SK-N-SH (cell line): Measurements from ENCODE around the gene GPC5. TPM values are rescaled to one million over a fixed set of nuclear protein-coding genes. Genes with fewer than 3 reads are reported as not detected.

Source experiments
- CTCF ChIA-PET: fragments of 300-600, 350-600 bp; formaldehyde crosslinking; extraction: SDS; loops from one replicate; lab custom pipeline; 2021; lab: Yijun Ruan, JAX
- POLR2A ChIA-PET: fragments of 350-600 bp; sonication (Branson Sonifier 250); formaldehyde crosslinking; extraction: SDS; loops from one replicate; lab custom pipeline; 2020; ENCODE audit warnings: antibody characterized with exemption, inconsistent platforms; lab: Yijun Ruan, JAX
- DNase-seq: peaks from one replicate; pipeline ENCODE4 v3.0.0; 2012
- H2AFZ ChIP-seq: fragments of 200-600 bp; sonication (generic); 2 replicates; pipeline ENCODE4 v1.8.1; 2016; ENCODE audit warnings: antibody characterized with exemption, mild to moderate bottlenecking, low read depth
- H3F3A ChIP-seq: fragments of 200-600 bp; sonication (generic); replicated peaks from 2 replicates; pipeline ENCODE3; 2016; ENCODE audit warnings: antibody characterized with exemption, mild to moderate bottlenecking; ENCODE audit not compliant: insufficient read depth
- H3K27ac ChIP-seq, 2 experiments: fragments of 200-500 bp in 1 of 2; fragments of 200-600 bp in 1 of 2; sonication (Bioruptor generic) in 1 of 2; sonication (generic), shearing (Covaris generic) in 1 of 2; 2 replicates each; pipeline versions ENCODE4 v1.5.1 to v1.6.1; 2014 to 2016; ENCODE audit warnings: low read depth in 2 of 2, inconsistent platforms in 1 of 2, low read length in 1 of 2, mild to moderate bottlenecking in 1 of 2, mixed read lengths in 1 of 2
- H3K27me3 ChIP-seq: fragments of 200-600 bp; sonication (generic), shearing (Covaris generic); 2 replicates; pipeline ENCODE4 v1.6.1; 2016; ENCODE audit warnings: mixed run types; ENCODE audit not compliant: insufficient read depth
- H3K36me3 ChIP-seq, 2 experiments: fragments of 200-500 bp in 1 of 2; fragments of 200-600 bp in 1 of 2; sonication (Bioruptor generic) in 1 of 2; sonication (generic) in 1 of 2; replicated peaks in 1 of 2; 2 replicates each; pipeline versions ENCODE3 to v1.5.1; 2014 to 2016; ENCODE audit warnings: low read length in 1 of 2, mild to moderate bottlenecking in 1 of 2; ENCODE audit not compliant: insufficient read depth in 2 of 2, control insufficient read depth in 1 of 2
- H3K4me1 ChIP-seq, 2 experiments: fragments of 200-500 bp in 1 of 2; fragments of 200-600 bp in 1 of 2; sonication (Bioruptor generic) in 1 of 2; sonication (generic), shearing (Covaris generic) in 1 of 2; 2 replicates each; pipeline versions ENCODE4 v1.5.1 to v1.6.1; 2014 to 2016; ENCODE audit warnings: low read depth in 1 of 2, low read length in 1 of 2, mixed run types in 1 of 2; ENCODE audit not compliant: insufficient read depth in 2 of 2, control insufficient read depth in 1 of 2
- H3K4me2 ChIP-seq: fragments of 200-600 bp; sonication (generic), shearing (Covaris generic); 2 replicates; pipeline ENCODE4 v1.6.1; 2017; ENCODE audit warnings: mixed run types
- H3K4me3 ChIP-seq, 2 experiments: fragments of 200-500 bp in 1 of 2; fragments of 200-600 bp in 1 of 2; sonication (Bioruptor generic) in 1 of 2; sonication (generic), shearing (Covaris generic) in 1 of 2; 2 replicates each; pipeline versions ENCODE4 v1.5.1 to v1.8.1; 2014 to 2016; ENCODE audit warnings: low read depth in 2 of 2, inconsistent platforms in 1 of 2, low read length in 1 of 2, mild to moderate bottlenecking in 1 of 2, mixed read lengths in 1 of 2, moderate library complexity in 1 of 2
- H3K79me2 ChIP-seq: fragments of 200-600 bp; sonication (generic); 2 replicates; pipeline ENCODE4 v1.8.1; 2017; ENCODE audit warnings: mild to moderate bottlenecking; ENCODE audit not compliant: insufficient read depth
- H3K9ac ChIP-seq: fragments of 200-600 bp; sonication (generic); 2 replicates; pipeline ENCODE4 v1.6.1; 2017; ENCODE audit warnings: mixed run types
- H3K9me2 ChIP-seq: fragments of 200-600 bp; sonication (generic); 2 replicates; pipeline ENCODE4 v1.6.1; 2017; ENCODE audit warnings: mixed run types
- H3K9me3 ChIP-seq: fragments of 200-600 bp; sonication (generic); 2 replicates; pipeline ENCODE4 v1.6.1; 2017; ENCODE audit warnings: mixed run types, mild to moderate bottlenecking, moderate library complexity
- H4K20me1 ChIP-seq: fragments of 200-600 bp; sonication (generic); 2 replicates; pipeline ENCODE4 v1.6.1; 2017; ENCODE audit warnings: mild to moderate bottlenecking, mixed run types; ENCODE audit not compliant: insufficient read depth
- CHD2 ChIP-seq: fragments of 150-350 bp; IDR thresholded peaks from 2 replicates; pipeline ENCODE4 v1.6.1; 2018; ENCODE audit warnings: low read length; ENCODE audit not compliant: partially characterized antibody
- CTCF ChIP-seq: fragments of 200-600 bp; sonication (generic); IDR thresholded peaks from 2 replicates; pipeline ENCODE4 v1.6.1; 2017; ENCODE audit warnings: antibody characterized with exemption, mild to moderate bottlenecking, moderate library complexity
- ELF1 ChIP-seq: IDR thresholded peaks from 2 replicates; pipeline ENCODE4 v1.4.0; 2012
- EP300 ChIP-seq, 2 experiments: IDR thresholded peaks; 2 replicates each; pipeline versions ENCODE4 v1.4.0 to v1.6.1; 2012; ENCODE audit warnings: borderline replicate concordance in 1 of 2, low read depth in 1 of 2, low read length in 1 of 2
- FOXJ3 ChIP-seq: sonication (generic); formaldehyde crosslinking; IDR thresholded peaks from 2 replicates; pipeline ENCODE4 v1.5.1; 2020; ENCODE audit warnings: mild to moderate bottlenecking, missing genetic modification reagents
- NFIC ChIP-seq: IDR thresholded peaks from 2 replicates; pipeline ENCODE4 v1.4.0; 2012; ENCODE audit warnings: borderline replicate concordance
- NRF1 ChIP-seq: IDR thresholded peaks from 2 replicates; pipeline ENCODE4 v1.6.1; 2012; ENCODE audit warnings: low read depth, mild to moderate bottlenecking, low read length
- RAD21 ChIP-seq: IDR thresholded peaks from 2 replicates; pipeline ENCODE4 v1.6.1; 2012; ENCODE audit warnings: mild to moderate bottlenecking, low read length
- RCOR1 ChIP-seq: fragments of 150-350 bp; IDR thresholded peaks from 2 replicates; pipeline ENCODE4 v1.6.1; 2017; ENCODE audit warnings: antibody characterized with exemption, low read length
- REST ChIP-seq: IDR thresholded peaks from 2 replicates; pipeline ENCODE4 v1.6.1; 2012; ENCODE audit warnings: mild to moderate bottlenecking, low read depth, low read length, moderate library complexity
- RXRA ChIP-seq: IDR thresholded peaks from 2 replicates; pipeline ENCODE4 v1.4.0; 2012; ENCODE audit warnings: low read depth, mild to moderate bottlenecking, borderline replicate concordance
- TAF1 ChIP-seq: IDR thresholded peaks from 2 replicates; pipeline ENCODE4 v1.6.1; 2012; ENCODE audit warnings: low read depth, mild to moderate bottlenecking, low read length, moderate library complexity, borderline replicate concordance
- TEAD4 ChIP-seq: IDR thresholded peaks from 2 replicates; pipeline ENCODE4 v1.4.0; 2012; ENCODE audit warnings: mild to moderate bottlenecking, borderline replicate concordance; ENCODE audit not compliant: insufficient read depth
- USF2 ChIP-seq: fragments of 150-350 bp; IDR thresholded peaks from 2 replicates; pipeline ENCODE4 v1.6.1; 2017; ENCODE audit warnings: antibody characterized with exemption, low read length, low read depth, borderline replicate concordance
- YY1 ChIP-seq: IDR thresholded peaks from 2 replicates; pipeline ENCODE4 v1.4.0; 2012; ENCODE audit warnings: low read depth, mild to moderate bottlenecking
- WGBS: methylation state at CpG from one replicate; pipeline ENCODE4 v1.1.6; 2017; ENCODE audit warnings: low lambda C conversion rate; 5-methylcytosine and 5-hydroxymethylcytosine counted together
- polyA plus RNA-seq, 3 experiments: library from polyadenylated mRNA; depleted of rRNA; stranded (reverse); fragments of >200 nt; gene quantifications; 2 replicates each; pipeline ENCODE4 v1.2.3, GENCODE V29; 2012
- TF ChIP-seq, protein P1 (sequence below): IDR thresholded peaks from 2 replicates; pipeline ENCODE4 v1.4.0; 2012; ENCODE audit warnings: low read depth

GPC5 gene
- polyA plus RNA-seq, 1 of the 3 experiments (the other 2 are of a cell fraction), result 0.03 TPM

GRCh38 chr13:91353494-91353893, 44.9 kb upstream of the GPC5 start:
- no peak for TF ChIP-seq NFIC
- no peak for TF ChIP-seq RAD21
- TF ChIP-seq ELF1, result no peak
- no peak for TF ChIP-seq TAF1
- no peak for TF ChIP-seq RXRA
- TF ChIP-seq REST, result no peak
- TF ChIP-seq CTCF, result no peak
- TF ChIP-seq, all 33 proteins: peak for 0
- peaks cover 13 to 15% of the 10 kb centered on the region in 2 experiments for H3K4me1 ChIP-seq
- H3K9me2 ChIP-seq, result no peaks in the 10 kb centered on the region
- H3K79me2 ChIP-seq, result peaks cover 41% of the 10 kb centered on the region
- 66% methylated on average over 1 of the region's 1 CpG for WGBS
- POLR2A ChIA-PET, result no interaction called here
- DNase-seq, result no peak
- no peak overlapping the region for H3K27ac ChIP-seq
- H3K27me3 ChIP-seq, result no peaks in the 10 kb centered on the region
- peaks cover 18% of the 10 kb centered on the region for H3F3A ChIP-seq
- no peaks in the 10 kb centered on the region for H3K9me3 ChIP-seq
- CTCF ChIA-PET, result interaction anchor here (1.1 kb wide), 1 partner anchor 11 kb away, joined by 3 read pairs; no protein-coding TSS in a partner anchor
- H4K20me1 ChIP-seq, result peaks cover 35% of the 10 kb centered on the region
- H3K9ac ChIP-seq, result no peak overlapping the region
- H3K4me3 ChIP-seq, result no peak overlapping the region
- H3K4me2 ChIP-seq, result no peak overlapping the region
- H3K36me3 ChIP-seq, result peaks cover 62 to 86% of the 10 kb centered on the region in 2 experiments
- H2AFZ ChIP-seq, result no peak overlapping the region

DNA sequence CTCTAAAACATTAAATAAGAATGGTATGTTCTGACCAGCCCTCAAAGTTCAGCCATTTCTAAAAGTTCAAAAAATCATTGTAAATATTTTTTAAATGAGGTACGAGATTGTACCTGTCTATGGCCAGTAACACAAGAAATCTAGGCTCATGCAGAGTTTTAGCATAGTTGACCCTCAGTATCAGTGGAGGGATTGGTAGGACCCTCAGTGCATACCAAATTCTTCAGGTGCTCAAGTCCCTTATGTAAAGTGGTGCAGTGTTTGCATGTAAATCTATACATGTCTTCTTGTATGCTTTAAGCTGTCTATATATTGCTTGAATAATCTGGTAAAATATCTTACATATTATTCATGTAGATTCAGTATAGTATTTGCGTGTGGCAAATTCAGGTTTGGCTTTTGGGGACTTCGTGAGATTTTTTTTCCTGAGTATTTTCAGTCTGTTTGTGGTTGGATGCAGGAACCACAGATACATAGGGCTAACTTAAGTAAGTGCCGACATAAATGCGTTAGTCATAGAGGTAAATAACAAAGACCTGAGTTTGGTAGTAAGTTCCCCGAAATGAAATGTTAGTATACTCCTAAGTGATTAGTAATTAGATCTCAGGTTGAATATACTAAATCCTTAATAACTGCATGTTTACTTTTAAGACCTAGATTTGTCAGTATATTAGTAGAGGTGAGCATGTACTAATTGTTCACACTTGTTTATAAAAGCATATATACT, 43.2 kb upstream of the GPC5 start:
- H3K79me2 ChIP-seq, result peaks cover 28% of the 10 kb centered on the region
- H2AFZ ChIP-seq, result no peak overlapping the region
- H3K4me2 ChIP-seq, result no peak overlapping the region
- peaks cover 57 to 77% of the 10 kb centered on the region in 2 experiments for H3K36me3 ChIP-seq
- H3K27ac ChIP-seq, result no peak overlapping the region
- 92% methylated on average over 6 of the region's 6 CpGs for WGBS
- no peaks in the 10 kb centered on the region for H3K27me3 ChIP-seq
- peaks cover 9 to 10% of the 10 kb centered on the region in 2 experiments for H3K4me1 ChIP-seq
- ChIA-PET POLR2A (no interaction called here), CTCF (no interaction called here)
- H3K4me3 ChIP-seq, result no peak overlapping the region
- H3F3A ChIP-seq, result peaks cover 18% of the 10 kb centered on the region
- peaks cover 27% of the 10 kb centered on the region for H4K20me1 ChIP-seq
- H3K9me2 ChIP-seq, result no peaks in the 10 kb centered on the region
- no peaks in the 10 kb centered on the region for H3K9me3 ChIP-seq
- DNase-seq, result no peak
- no peak overlapping the region for H3K9ac ChIP-seq
- no peak for TF ChIP-seq TEAD4
- no peak for TF ChIP-seq FOXJ3 (CRISPR knock-in tag)
- TF ChIP-seq EP300 (IDR thresholded peaks at IDR 0.05; ENCODE audit: borderline replicate concordance in 1 of 2, low read depth in 1 of 2, low read length in 1 of 2), result no peak
- no peak for TF ChIP-seq NRF1
- no peak for TF ChIP-seq RXRA
- TF ChIP-seq RCOR1, result no peak
- no peak for TF ChIP-seq CHD2
- TF ChIP-seq YY1, result no peak
- TF ChIP-seq USF2, result no peak
- no peak for TF ChIP-seq REST
- TF ChIP-seq, protein P1, sequence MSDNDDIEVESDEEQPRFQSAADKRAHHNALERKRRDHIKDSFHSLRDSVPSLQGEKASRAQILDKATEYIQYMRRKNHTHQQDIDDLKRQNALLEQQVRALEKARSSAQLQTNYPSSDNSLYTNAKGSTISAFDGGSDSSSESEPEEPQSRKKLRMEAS, result no peak
